ENCODE measurements around the gene VAV2. TPM values are rescaled to one million over a fixed set of nuclear protein-coding genes. Genes with fewer than 3 reads are reported as not detected.

VAV2 gene
- total and polyA plus RNA-seq, 2 of the 4 experiments (the other 2 are of a cell fraction): 10.8 to 13.4 TPM

DNA sequence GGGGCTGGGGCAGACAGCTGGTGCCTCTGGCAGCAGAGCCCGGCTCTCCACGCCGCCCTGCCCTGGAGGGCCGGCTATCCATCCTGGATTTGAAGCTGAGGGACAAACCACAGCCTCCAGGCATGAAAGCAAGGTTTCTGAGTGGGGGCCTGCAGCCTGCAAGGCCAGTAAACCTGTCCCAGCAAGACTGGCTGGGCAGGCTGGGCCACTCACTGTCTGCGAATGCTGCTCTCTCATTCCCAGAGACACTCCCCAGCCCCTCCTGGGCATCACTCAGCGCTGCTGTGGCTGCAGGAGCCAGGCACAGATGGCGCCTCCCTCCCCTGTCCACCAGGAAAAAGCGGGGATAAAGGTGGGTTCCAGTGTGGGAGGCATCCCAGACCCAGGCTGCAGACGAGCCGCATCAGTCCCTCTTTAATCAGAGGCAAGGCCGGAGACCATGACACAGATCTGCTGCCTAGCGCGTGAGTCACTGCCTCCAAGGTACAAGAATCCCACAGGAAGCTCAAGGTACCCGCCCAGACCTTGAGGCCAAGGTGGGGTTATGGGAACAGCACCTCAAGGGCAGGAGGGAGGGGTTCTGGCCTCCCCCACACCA is 118.0 kb downstream of the VAV2 start (continued):
- peak; percentile 1; the same call in 1 of the 2 replicates for TF ChIP-seq SMC3 (IDR thresholded peaks at IDR 0.05; ENCODE audit: low read depth, low read length)

DNA sequence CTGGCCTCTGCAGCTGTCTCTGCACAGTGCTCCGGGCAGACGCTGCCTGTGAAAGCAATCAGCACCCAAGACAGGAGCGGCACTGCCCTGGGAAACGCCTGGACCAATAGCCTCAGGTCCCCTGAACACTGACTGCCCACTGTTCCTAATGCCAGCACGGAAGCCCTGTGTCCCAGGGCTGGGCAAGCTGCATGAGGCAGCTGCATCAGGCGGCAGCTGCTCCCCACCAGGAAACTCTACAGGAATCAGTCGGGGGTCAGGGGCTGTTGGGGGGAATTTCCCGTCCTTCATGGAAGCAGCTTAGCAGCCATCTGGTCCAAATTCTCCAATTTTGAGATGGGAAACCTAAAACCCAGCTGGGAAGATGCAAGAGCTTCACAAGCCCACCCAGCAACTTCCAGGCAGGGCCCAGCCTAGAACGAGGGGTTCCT is 118.6 kb downstream of the VAV2 start:
- Histone ChIP-seq H2AFZ (replicated peaks; ENCODE audit: low read length, poor library complexity) (no peak overlapping the region), H2BK5ac (ENCODE audit: low read depth, low read length, poor library complexity, severe bottlenecking) (no peak overlapping the region), H3K4me1 (ENCODE audit: control insufficient read depth, insufficient read depth, low read length) (peaks cover 17% of the 10 kb centered on the region), H3K36me3 (ENCODE audit: control insufficient read depth, insufficient read depth, low read length) (no peaks in the 10 kb centered on the region), H2BK20ac (ENCODE audit: low read depth, low read length) (0 out of 2 replicates have a peak overlapping the region, but pooled peaks have one; percentile 21), H3K79me1 (ENCODE audit: low read depth in 1 of 2, low read length in 2 of 2) (peaks cover 38 to 96% of the 10 kb centered on the region in 2 experiments), H3K14ac (replicated peaks; ENCODE audit: low read depth, low read length) (peak overlapping the region; percentile 34; the same call in 1 of the 2 replicates), H3K56ac (ENCODE audit: extremely low read depth, insufficient read depth, low read length) (no peak overlapping the region), H4K5ac (ENCODE audit: low read depth, low read length) (no peak overlapping the region), H2BK120ac (ENCODE audit: low read depth, low read length) (0 out of 2 replicates have a peak overlapping the region, but pooled peaks have one; percentile 16), H3K9me1 (ENCODE audit: insufficient read depth, low read length) (peaks cover 14% of the 10 kb centered on the region), H3K27me3 (ENCODE audit: control insufficient read depth, insufficient read depth, low read length) (no peaks in the 10 kb centered on the region), H3K18ac (ENCODE audit: low read depth, low read length) (no peak overlapping the region), H2AK9ac (replicated peaks; ENCODE audit: low read depth, low read length, poor library complexity) (no peak overlapping the region), H2AK5ac (ENCODE audit: low read depth, low read length) (peak overlapping the region; percentile 20; the same call in 1 of the 2 replicates), H3K4me3 (ENCODE audit: insufficient read depth, low read depth, low read length) (no peak overlapping the region), H2BK15ac (ENCODE audit: low read depth, low read length) (no peak overlapping the region), H3K27ac (ENCODE audit: insufficient read depth, low read length) (no peak overlapping the region), H3K9me3 (ENCODE audit: control insufficient read depth, insufficient read depth, low read length) (no peaks in the 10 kb centered on the region), H4K20me1 (ENCODE audit: insufficient read depth, low read length) (peaks cover 58% of the 10 kb centered on the region), H3K4me2 (ENCODE audit: low read depth, low read length) (no peak overlapping the region), H3K23ac (ENCODE audit: low read depth, low read length) (peak overlapping the region; percentile 34; the same call in 1 of the 2 replicates), H4K91ac (ENCODE audit: insufficient read depth, low read depth, low read length) (0 out of 2 replicates have a peak overlapping the region, but pooled peaks have one; percentile 15), H3K4ac (ENCODE audit: low read depth, low read length) (peak overlapping the region; percentile 27), H4K8ac (ENCODE audit: low read depth in 2 of 2, low read length in 2 of 2) (peak overlapping the region in 1 of 2 experiments; percentile 62; a peak in 1 of 4 replicates), H3K9ac (ENCODE audit: low read depth, low read length) (no peak overlapping the region)
- no peak for ATAC-seq (ENCODE audit: low read depth)
- in situ Hi-C loops (cut with MboI; ENCODE audit: low sequenced_read_pairs): no loop called here
- dilution Hi-C loops (cut with HindIII; ENCODE audit: low sequenced_read_pairs, unreplicated experiment): no loop called here
- BruUV-seq (replicated peaks): no TSS peak
- POLR2A ChIA-PET (ENCODE audit: unreplicated experiment): no interaction called here
- CTCF ChIA-PET: no interaction called here
- intact Hi-C loops (cut with micrococcal nuclease): no loop called here
- TF ChIP-seq FOS (IDR thresholded peaks at IDR 0.05; ENCODE audit: low read depth, low read length): no peak
- TF ChIP-seq MAZ (IDR thresholded peaks at IDR 0.05; ENCODE audit: borderline replicate concordance, low read depth, low read length): 0 out of 2 replicates have a peak, but pooled peaks have one; percentile 3
- 70% methylated on average over 4 of the region's 9 CpGs; no CpG with 5 or more reads in 1 of the 2 experiments for WGBS, 2 experiments (ENCODE audit: extremely low coverage in 2 of 2, insufficient read length in 1 of 2)
- DNase-seq: no peak
